Panc1 (cell line): ENCODE measurements around the gene FAM53B. TPM values are rescaled to one million over a fixed set of nuclear protein-coding genes. Genes with fewer than 3 reads are reported as not detected.

ENCODE experiments used
- ATAC-seq: fragments of 200-7000 bp; cut with Tn5 transposase; 2 replicates; pipeline ENCODE4 v1.9.1; 2020; ENCODE audit warnings: mild to moderate bottlenecking, moderate library complexity
- BruUV-seq: library from RNA; stranded (reverse); fragments of 400-500 nt; replicated peaks from 2 replicates; lab custom pipeline; 2021; lab: Mats Ljungman, UMichigan
- CTCF ChIA-PET: fragments of 300-600 bp; sonication (Branson Sonifier 250); formaldehyde crosslinking; loops from one replicate; lab custom pipeline; 2022; ENCODE audit warnings: antibody characterized with exemption; lab: Charles Lee
- POLR2A ChIA-PET: fragments of 300-600 bp; sonication (Branson Sonifier 250); formaldehyde crosslinking; loops from one replicate; lab custom pipeline; 2022; ENCODE audit warnings: antibody characterized with exemption; lab: Charles Lee
- DNase-seq: peaks from one replicate; pipeline ENCODE4 v3.0.0-alpha.2; 2010; ENCODE audit warnings: low read depth, low spot score
- H3K27ac ChIP-seq: 2 replicates; pipeline ENCODE4 v1.5.1; 2011; ENCODE audit warnings: mild to moderate bottlenecking, low read length, inconsistent platforms
- H3K27me3 ChIP-seq: fragments of 200-500 bp; sonication (Bioruptor generic); 2 replicates; pipeline ENCODE4 v1.6.0; 2014; ENCODE audit warnings: low read length, inconsistent platforms; ENCODE audit not compliant: control insufficient read depth, insufficient read depth
- H3K36me3 ChIP-seq: fragments of 200-500 bp; sonication (Bioruptor generic); 2 replicates; pipeline ENCODE4 v1.5.1; 2014; ENCODE audit warnings: inconsistent platforms, mild to moderate bottlenecking, low read length, moderate library complexity; ENCODE audit not compliant: control insufficient read depth, insufficient read depth
- H3K4me1 ChIP-seq: 2 replicates; pipeline ENCODE4 v1.5.1; 2011; ENCODE audit warnings: inconsistent platforms, mild to moderate bottlenecking, low read length, moderate library complexity; ENCODE audit not compliant: control insufficient read depth, insufficient read depth
- H3K4me3 ChIP-seq, 2 experiments: 2 replicates each; pipeline ENCODE4 v1.5.1; 2011 to 2012; ENCODE audit warnings: low read depth in 2 of 2, low read length in 2 of 2, mild to moderate bottlenecking in 2 of 2, inconsistent platforms in 1 of 2, moderate library complexity in 1 of 2
- H3K9me3 ChIP-seq: fragments of 200-500 bp; sonication (Bioruptor generic); 2 replicates; pipeline ENCODE4 v1.5.1; 2014; ENCODE audit warnings: low read depth, mild to moderate bottlenecking, inconsistent platforms, low read length, moderate library complexity; ENCODE audit not compliant: control insufficient read depth, insufficient read depth
- CTCF ChIP-seq: fragments of 450-650 bp; IDR thresholded peaks from 2 replicates; pipeline ENCODE4 v1.5.1; 2017; ENCODE audit warnings: mild to moderate bottlenecking
- POLR2AphosphoS5 ChIP-seq: IDR thresholded peaks from 2 replicates; pipeline ENCODE4 v1.6.1; 2012; ENCODE audit warnings: mild to moderate bottlenecking, low read depth, low read length, moderate library complexity
- REST ChIP-seq, 2 experiments: IDR thresholded peaks; 2 replicates each; pipeline ENCODE4 v1.6.1; 2011 to 2012; ENCODE audit warnings: low read depth in 2 of 2, control low read depth in 1 of 2, low read length in 1 of 2, mild to moderate bottlenecking in 1 of 2, moderate library complexity in 1 of 2; ENCODE audit not compliant: insufficient read depth in 1 of 2
- SIN3A ChIP-seq: IDR thresholded peaks from 2 replicates; pipeline ENCODE4 v1.6.1; 2012; ENCODE audit warnings: low read depth, mild to moderate bottlenecking, low read length, moderate library complexity, borderline replicate concordance; ENCODE audit not compliant: insufficient read depth
- in situ Hi-C: cut with HindIII; loops from 2 replicates; pipeline ENCODE4 v1.10.0; 2016; ENCODE audit warnings: low sequenced_read_pairs, low pct_unique_long_range_greater_than_20kb
- intact Hi-C: fragments of 100-400 bp; cut with micrococcal nuclease; formaldehyde crosslinking; loops from one replicate; pipeline ENCODE4 v1.10.0; 2022; ENCODE audit not compliant: unreplicated experiment
- total RNA-seq: library from RNA; stranded (reverse); gene quantifications from one replicate; pipeline ENCODE4 v1.2.1, GENCODE V29; 2021; ENCODE audit not compliant: unreplicated experiment

FAM53B gene
- total RNA-seq, 1 experiment from 2014 or later: 42.5 TPM

- TF ChIP-seq CTCF (peak; percentile 64), SIN3A (no peak)
- Histone ChIP-seq H3K9me3 (no peaks in the 10 kb centered on the region), H3K27me3 (no peaks in the 10 kb centered on the region), H3K4me3 (peak overlapping the region; percentile 71 to 77), H3K27ac (peak overlapping the region; percentile 86), H3K4me1 (peaks cover 64% of the 10 kb centered on the region), H3K36me3 (peaks cover 2% of the 10 kb centered on the region; the same call in 1 of the 2 replicates)
- POLR2A ChIA-PET: no interaction called here
- DNase-seq (no peak), ATAC-seq (peak; percentile 50)
- CTCF ChIA-PET: interaction anchor here (0.6 to 1.8 kb wide), 5 partner anchors 16 to 212 kb away, joined by 4 to 23 read pairs (median 4); no protein-coding TSS in a partner anchor
- in situ Hi-C loops: no loop called here
- no TSS peak for BruUV-seq
- intact Hi-C loops: no loop called here
Measured at GRCh38 chr10:124742413-124743190, 1.6 kb downstream of the FAM53B start.

GRCh38 chr10:124741922-124742412 lies 2.2 kb downstream of the FAM53B start:
- H3K4me1 ChIP-seq: peaks cover 71% of the 10 kb centered on the region
- ChIA-PET POLR2A (interaction anchor here (0.7 kb wide), 1 partner anchor 206 kb away, joined by 5 read pairs; no protein-coding TSS in a partner anchor), CTCF (interaction anchor here (0.7 to 1.8 kb wide), 15 partner anchors 9 to 211 kb away, joined by 3 to 23 read pairs (median 5); no protein-coding TSS in a partner anchor)
- ATAC-seq (no peak), DNase-seq (no peak)
- no TSS peak for BruUV-seq
- no peaks in the 10 kb centered on the region for H3K9me3 ChIP-seq
- H3K27ac ChIP-seq: peak overlapping the region; percentile 86
- H3K4me3 ChIP-seq: peak overlapping the region; percentile 71 to 77
- in situ Hi-C loops: no loop called here
- no peaks in the 10 kb centered on the region for H3K27me3 ChIP-seq
- no peak for TF ChIP-seq SIN3A
- TF ChIP-seq POLR2AphosphoS5: no peak
- intact Hi-C loops: loop anchor here (2.0 kb wide), 2 partner anchors 201 to 211 kb away; no protein-coding TSS in a partner anchor
- no peaks in the 10 kb centered on the region for H3K36me3 ChIP-seq

- DNase-seq (no peak), ATAC-seq (peak; percentile 66)
- Histone ChIP-seq H3K27me3 (no peaks in the 10 kb centered on the region), H3K27ac (peak overlapping the region; percentile 86), H3K9me3 (no peaks in the 10 kb centered on the region), H3K4me3 (peak overlapping the region; percentile 33 to 77), H3K4me1 (peaks cover 76% of the 10 kb centered on the region), H3K36me3 (no peaks in the 10 kb centered on the region)
- no peak; a peak in 1 of 4 replicates for TF ChIP-seq REST (IDR thresholded peaks at IDR 0.05; ENCODE audit: insufficient read depth in 1 of 2, low read depth in 2 of 2, low read length in 1 of 2)
- peak; percentile 99 for TF ChIP-seq CTCF
- no TSS peak for BruUV-seq
- CTCF ChIA-PET: interaction anchor here (0.6 to 1.8 kb wide), 16 partner anchors 8 to 211 kb away, joined by 3 to 23 read pairs (median 4); no protein-coding TSS in a partner anchor
- POLR2A ChIA-PET: interaction anchor here (0.7 kb wide), 1 partner anchor 206 kb away, joined by 5 read pairs; no protein-coding TSS in a partner anchor
- intact Hi-C loops (loop anchor here (2.0 kb wide), 2 partner anchors 201 to 211 kb away; no protein-coding TSS in a partner anchor), in situ Hi-C loops (no loop called here)
Measured at GRCh38 chr10:124741281-124741921, 2.8 kb downstream of the FAM53B start.
